Ascending aorta (tissue), 2 donors: ENCODE results near the gene TRABD2B. TPM values are rescaled to one million over a fixed set of nuclear protein-coding genes. Genes with fewer than 3 reads are reported as not detected.

Experiments used
- DNase-seq, 2 donors: peaks; one replicate each; pipeline ENCODE4 v3.0.0-alpha.2; 2019; ENCODE audit warnings: low spot score in 2 of 2
- H3K27ac ChIP-seq, 2 donors: fragments of 200-600 bp; sonication (generic); one replicate each; pipeline ENCODE4 v1.5.1; 2016 to 2017; ENCODE audit warnings: mild to moderate bottlenecking in 1 of 2
- H3K27me3 ChIP-seq: fragments of 200-600 bp; sonication (generic); one replicate; pipeline ENCODE4 v1.5.1; 2017
- H3K36me3 ChIP-seq, 2 donors: fragments of 200-600 bp; sonication (generic); one replicate each; pipeline ENCODE4 v1.5.1; 2016
- H3K4me1 ChIP-seq, 2 donors: fragments of 200-600 bp; sonication (generic); one replicate each; pipeline ENCODE4 v1.5.1; 2016 to 2017; ENCODE audit warnings: mild to moderate bottlenecking in 1 of 2
- H3K4me3 ChIP-seq, 2 donors: fragments of 200-600 bp; sonication (generic); one replicate each; pipeline ENCODE4 v1.5.1; 2016 to 2017; ENCODE audit warnings: mild to moderate bottlenecking in 1 of 2
- H3K9me3 ChIP-seq, 2 donors: fragments of 200-600 bp; sonication (generic); one replicate each; pipeline ENCODE4 v1.5.1; 2016
- intact Hi-C: fragments of 100-400 bp; cut with DNase I; formaldehyde crosslinking; loops from one replicate; pipeline ENCODE4 v1.15.1; 2023
- total RNA-seq: library from RNA; depleted of rRNA; stranded (reverse); fragments of >200 nt; gene quantifications from one replicate; pipeline ENCODE4 v1.1.0, GENCODE V29; 2016
- TF ChIP-seq, protein P1 (sequence below), 3 experiments: fragments of 200-600 bp in 2 of 3; fragments of 450-650 bp in 1 of 3; sonication (generic) in 2 of 3; IDR thresholded peaks; one replicate each; pipeline ENCODE4 v1.5.1; 2016 to 2019; ENCODE audit warnings: antibody characterized with exemption in 3 of 3, mild to moderate bottlenecking in 1 of 3, moderate library complexity in 1 of 3

TRABD2B gene
- total RNA-seq, 1 donor from 2014 or later, result 7.9 TPM

DNA sequence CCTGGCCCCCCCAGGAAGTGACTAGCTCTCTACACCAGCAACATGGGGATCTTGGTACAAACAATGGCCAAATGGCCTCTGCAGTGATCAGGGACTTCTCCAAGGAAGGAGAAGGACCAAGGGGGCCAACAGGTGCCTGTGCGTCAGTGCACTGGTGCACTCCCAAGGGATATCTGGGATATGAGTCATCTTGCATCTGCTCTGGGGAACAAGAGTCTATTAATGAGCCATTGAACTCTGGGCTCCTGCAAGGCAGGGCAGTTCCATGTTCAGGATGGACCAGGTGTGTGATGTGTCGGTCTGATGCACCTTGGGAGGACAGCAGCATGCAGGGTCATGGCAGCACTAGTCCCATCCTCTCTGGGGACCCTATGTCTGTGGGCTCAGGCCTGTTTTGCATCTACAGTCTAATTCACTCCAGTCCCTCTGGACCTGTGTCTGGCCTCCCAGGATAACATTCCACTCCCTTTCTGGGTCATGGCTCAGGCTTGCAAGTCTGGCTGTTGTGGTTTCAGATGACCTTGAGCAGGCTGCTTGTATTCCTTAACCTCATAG, 125.3 kb downstream of the TRABD2B start:
- no peaks in the 10 kb centered on the region for H3K36me3 ChIP-seq
- H3K27ac ChIP-seq, result no peak overlapping the region
- no peak for DNase-seq
- peaks cover 0 to 20% of the 10 kb centered on the region in 2 donors for H3K4me1 ChIP-seq
- TF ChIP-seq, protein P1, sequence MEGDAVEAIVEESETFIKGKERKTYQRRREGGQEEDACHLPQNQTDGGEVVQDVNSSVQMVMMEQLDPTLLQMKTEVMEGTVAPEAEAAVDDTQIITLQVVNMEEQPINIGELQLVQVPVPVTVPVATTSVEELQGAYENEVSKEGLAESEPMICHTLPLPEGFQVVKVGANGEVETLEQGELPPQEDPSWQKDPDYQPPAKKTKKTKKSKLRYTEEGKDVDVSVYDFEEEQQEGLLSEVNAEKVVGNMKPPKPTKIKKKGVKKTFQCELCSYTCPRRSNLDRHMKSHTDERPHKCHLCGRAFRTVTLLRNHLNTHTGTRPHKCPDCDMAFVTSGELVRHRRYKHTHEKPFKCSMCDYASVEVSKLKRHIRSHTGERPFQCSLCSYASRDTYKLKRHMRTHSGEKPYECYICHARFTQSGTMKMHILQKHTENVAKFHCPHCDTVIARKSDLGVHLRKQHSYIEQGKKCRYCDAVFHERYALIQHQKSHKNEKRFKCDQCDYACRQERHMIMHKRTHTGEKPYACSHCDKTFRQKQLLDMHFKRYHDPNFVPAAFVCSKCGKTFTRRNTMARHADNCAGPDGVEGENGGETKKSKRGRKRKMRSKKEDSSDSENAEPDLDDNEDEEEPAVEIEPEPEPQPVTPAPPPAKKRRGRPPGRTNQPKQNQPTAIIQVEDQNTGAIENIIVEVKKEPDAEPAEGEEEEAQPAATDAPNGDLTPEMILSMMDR (IDR thresholded peaks at IDR 0.05), result no peak
- H3K4me3 ChIP-seq, result no peak overlapping the region
- intact Hi-C loops, result no loop called here
- H3K9me3 ChIP-seq, result no peaks in the 10 kb centered on the region
- H3K27me3 ChIP-seq, result no peaks in the 10 kb centered on the region

DNA sequence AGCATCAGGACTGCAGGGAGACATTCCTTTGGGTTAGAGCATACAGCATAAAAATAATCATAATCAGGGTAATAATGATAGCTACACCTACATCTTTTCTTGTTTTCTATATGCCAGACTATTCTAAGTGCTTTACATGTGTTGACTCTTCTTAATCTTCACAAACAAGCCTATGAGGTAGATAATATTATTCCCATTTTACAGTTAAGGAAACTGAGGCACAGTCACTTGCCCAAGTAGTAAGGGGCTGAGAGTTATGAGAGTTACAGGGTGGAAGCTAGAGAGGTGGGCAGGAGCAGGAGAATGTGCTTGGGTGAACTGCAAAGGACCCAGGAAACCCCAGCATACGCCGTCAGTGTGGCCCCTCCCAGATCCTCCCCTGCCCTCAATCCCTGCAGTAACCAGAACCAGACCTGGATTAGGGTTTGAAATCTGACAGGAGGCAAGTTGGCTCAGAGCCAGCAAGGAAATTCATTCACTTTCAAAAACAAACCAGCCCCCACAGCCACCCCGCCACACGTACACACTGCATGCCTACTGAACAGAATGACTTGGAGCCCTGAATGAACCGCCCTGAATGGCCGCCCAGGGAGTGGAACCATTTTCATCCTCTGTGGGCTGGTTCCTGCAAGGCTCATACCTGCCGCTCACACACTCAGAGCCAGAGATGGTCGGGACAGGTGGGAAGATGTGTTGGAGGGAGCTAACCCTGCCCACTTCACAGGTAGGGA, 126.1 kb downstream of the TRABD2B start:
- no peak for DNase-seq

DNA sequence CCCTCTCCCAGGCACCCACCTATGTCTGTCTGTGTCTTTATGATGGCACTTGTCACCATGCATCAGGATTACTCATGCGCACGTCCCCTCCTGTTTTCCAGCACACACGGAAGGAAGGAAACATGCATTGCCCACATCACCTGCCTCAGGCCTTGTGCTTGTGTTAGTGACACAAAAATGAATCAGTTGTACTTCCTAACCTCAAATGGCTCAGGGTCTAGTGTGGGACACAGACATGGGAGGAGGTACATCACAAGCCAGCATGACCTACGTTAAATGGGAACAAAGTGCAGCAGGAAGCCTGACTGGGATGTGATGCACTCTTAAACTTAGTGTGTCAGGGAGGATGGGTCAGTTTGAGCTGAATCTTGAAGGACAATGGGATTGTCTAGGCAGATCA, 126.7 kb downstream of the TRABD2B start:
- TF ChIP-seq, protein P1 (IDR thresholded peaks at IDR 0.05), result no peak
- intact Hi-C loops, result no loop called here
- H3K4me1 ChIP-seq, result peaks cover 0 to 13% of the 10 kb centered on the region in 2 donors
- H3K4me3 ChIP-seq, result no peak overlapping the region
- no peaks in the 10 kb centered on the region for H3K27me3 ChIP-seq
- no peaks in the 10 kb centered on the region for H3K9me3 ChIP-seq
- no peak overlapping the region for H3K27ac ChIP-seq
- DNase-seq, result no peak
- no peaks in the 10 kb centered on the region for H3K36me3 ChIP-seq

More for the DNA sequence above, 126.1 kb downstream of the TRABD2B start:
- Histone ChIP-seq H3K4me1 (peaks cover 0 to 16% of the 10 kb centered on the region in 2 donors), H3K4me3 (no peak overlapping the region), H3K27ac (no peak overlapping the region), H3K9me3 (no peaks in the 10 kb centered on the region), H3K36me3 (no peaks in the 10 kb centered on the region), H3K27me3 (no peaks in the 10 kb centered on the region)
- intact Hi-C loops, result no loop called here
- TF ChIP-seq, protein P1 (IDR thresholded peaks at IDR 0.05), result no peak

DNA sequence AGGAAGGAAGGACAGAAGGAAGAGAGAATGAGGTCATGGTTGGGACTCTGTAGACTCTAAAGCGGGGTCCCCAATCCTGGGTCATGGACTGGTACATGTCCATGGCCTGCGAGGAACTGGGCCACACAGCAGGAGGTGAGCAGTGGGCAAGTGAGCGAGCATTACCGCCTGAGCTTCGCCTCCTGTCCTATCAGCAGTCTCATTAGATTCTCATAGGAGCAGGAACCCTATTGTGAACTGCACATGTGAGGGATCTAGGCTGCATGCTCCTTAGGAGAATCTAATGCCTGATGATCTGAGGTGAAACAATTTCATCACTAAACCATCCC, 128.9 kb downstream of the TRABD2B start:
- Histone ChIP-seq H3K27me3 (no peaks in the 10 kb centered on the region), H3K9me3 (no peaks in the 10 kb centered on the region), H3K36me3 (no peaks in the 10 kb centered on the region), H3K4me1 (peaks cover 0 to 13% of the 10 kb centered on the region in 2 donors), H3K27ac (no peak overlapping the region), H3K4me3 (no peak overlapping the region)
- DNase-seq, result no peak
- intact Hi-C loops, result no loop called here
- TF ChIP-seq, protein P1 (IDR thresholded peaks at IDR 0.05), result no peak

DNA sequence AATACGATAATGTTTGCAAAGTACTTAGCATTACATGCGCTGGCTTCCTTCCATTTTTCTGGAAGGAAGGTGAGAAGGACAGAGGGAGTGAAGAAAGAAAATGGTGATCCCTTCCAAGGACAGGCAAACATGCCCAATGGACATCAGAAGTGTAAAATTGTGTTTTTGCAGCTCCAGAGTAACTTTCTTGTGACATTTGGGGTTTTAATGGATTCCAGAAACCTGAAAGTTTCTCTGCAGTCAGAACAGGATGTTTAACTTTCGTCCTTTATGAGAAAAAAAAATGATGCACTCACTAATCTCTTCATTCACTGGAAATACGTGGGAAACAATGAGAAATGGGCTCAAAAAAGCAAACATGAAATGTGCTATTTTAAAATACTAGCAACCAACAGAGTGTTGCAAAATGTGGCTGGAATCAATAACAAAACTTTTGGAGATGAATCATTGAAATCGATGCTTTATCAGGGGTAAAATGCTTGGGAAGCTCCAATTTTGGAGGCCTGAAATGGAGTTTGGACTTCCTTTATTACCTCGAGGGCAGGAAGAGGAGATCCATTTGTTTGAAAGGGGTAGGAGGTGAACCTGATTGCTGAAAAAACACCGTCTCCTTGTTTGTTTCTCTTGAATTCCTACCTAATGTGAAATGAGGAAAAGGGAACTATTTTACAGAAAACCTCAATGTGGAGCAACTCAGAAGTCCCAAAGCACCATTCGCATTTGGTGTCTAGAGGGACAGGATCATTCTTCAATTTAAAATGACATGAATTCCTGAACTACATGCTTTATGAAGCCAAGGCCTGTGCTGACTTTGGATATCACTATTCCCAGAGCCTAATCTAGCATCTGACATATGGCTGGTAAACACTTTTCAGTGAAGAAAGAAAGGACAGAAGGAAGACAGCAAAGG, 129.5 kb downstream of the TRABD2B start:
- Histone ChIP-seq H3K27me3 (no peaks in the 10 kb centered on the region), H3K4me3 (no peak overlapping the region), H3K4me1 (peaks cover 0 to 13% of the 10 kb centered on the region in 2 donors), H3K9me3 (no peaks in the 10 kb centered on the region), H3K27ac (no peak overlapping the region), H3K36me3 (no peaks in the 10 kb centered on the region)
- intact Hi-C loops, result no loop called here
- no peak for DNase-seq
- TF ChIP-seq, protein P1 (IDR thresholded peaks at IDR 0.05), result no peak
